HG03196 (cell line): ENCODE data around the gene MAPK9.

Experiments used
- ATAC-seq: cut with Tn5 transposase; IDR thresholded peaks from one replicate; pipeline ENCODE4 v1.9.1; 2021; ENCODE audit not compliant: unreplicated experiment

The MAPK9 gene

GRCh38 chr5:180291943-180292831 is at the start of gene MAPK9:
Gene MAPK9, minus strand, starts transcription at chr5:180292083. Its CDS starts 11,522 bp downstream, at chr5:180280561.
- peak; percentile 78 for ATAC-seq

GRCh38 chr5:180341595-180341994 is 49.7 kb upstream of the MAPK9 start:
- no peak for ATAC-seq

GRCh38 chr5:180340856-180341255 is 49.0 kb upstream of the MAPK9 start:
- ATAC-seq = no peak

GRCh38 chr5:180339583-180340183 is 47.8 kb upstream of the MAPK9 start:
- ATAC-seq = no peak

GRCh38 chr5:180338001-180338707 is 46.3 kb upstream of the MAPK9 start:
- no peak for ATAC-seq

GRCh38 chr5:180336234-180337020 is 44.5 kb upstream of the MAPK9 start:
- no peak for ATAC-seq

- ATAC-seq = no peak
These were observed 43.8 kb upstream of the MAPK9 start for GRCh38 chr5:180335614-180336233.

GRCh38 chr5:180334751-180335613 is 43.1 kb upstream of the MAPK9 start:
- no peak for ATAC-seq

GRCh38 chr5:180334176-180334575 is 42.3 kb upstream of the MAPK9 start:
- ATAC-seq = no peak

GRCh38 chr5:180333661-180334060 is 41.8 kb upstream of the MAPK9 start:
- no peak for ATAC-seq

- ATAC-seq = no peak
These were observed 41.0 kb upstream of the MAPK9 start for GRCh38 chr5:180332861-180333260.

GRCh38 chr5:180332051-180332517 is 40.2 kb upstream of the MAPK9 start:
- no peak for ATAC-seq

GRCh38 chr5:180331647-180331950 is 39.7 kb upstream of the MAPK9 start:
- no peak for ATAC-seq

- no peak for ATAC-seq
These were observed 39.1 kb upstream of the MAPK9 start for GRCh38 chr5:180330810-180331646.

- no peak for ATAC-seq
These were observed 38.4 kb upstream of the MAPK9 start for GRCh38 chr5:180330270-180330648.

- ATAC-seq = no peak
These were observed 37.9 kb upstream of the MAPK9 start for GRCh38 chr5:180329606-180330269.

- no peak for ATAC-seq
These were observed 37.2 kb upstream of the MAPK9 start for GRCh38 chr5:180329138-180329435.
